HK-2 (cell line): ENCODE measurements around the gene PDLIM1.
"Not testable (repeated sequence)": the region's sequence is repeated elsewhere in the genome, so short reads cannot be mapped to it uniquely, and the experiment has no call there.

ENCODE experiments used
- DNase-seq: peaks from one replicate; pipeline ENCODE4 v3.0.0-alpha.2; 2018; ENCODE audit not compliant: unreplicated experiment

The PDLIM1 gene

DNA sequence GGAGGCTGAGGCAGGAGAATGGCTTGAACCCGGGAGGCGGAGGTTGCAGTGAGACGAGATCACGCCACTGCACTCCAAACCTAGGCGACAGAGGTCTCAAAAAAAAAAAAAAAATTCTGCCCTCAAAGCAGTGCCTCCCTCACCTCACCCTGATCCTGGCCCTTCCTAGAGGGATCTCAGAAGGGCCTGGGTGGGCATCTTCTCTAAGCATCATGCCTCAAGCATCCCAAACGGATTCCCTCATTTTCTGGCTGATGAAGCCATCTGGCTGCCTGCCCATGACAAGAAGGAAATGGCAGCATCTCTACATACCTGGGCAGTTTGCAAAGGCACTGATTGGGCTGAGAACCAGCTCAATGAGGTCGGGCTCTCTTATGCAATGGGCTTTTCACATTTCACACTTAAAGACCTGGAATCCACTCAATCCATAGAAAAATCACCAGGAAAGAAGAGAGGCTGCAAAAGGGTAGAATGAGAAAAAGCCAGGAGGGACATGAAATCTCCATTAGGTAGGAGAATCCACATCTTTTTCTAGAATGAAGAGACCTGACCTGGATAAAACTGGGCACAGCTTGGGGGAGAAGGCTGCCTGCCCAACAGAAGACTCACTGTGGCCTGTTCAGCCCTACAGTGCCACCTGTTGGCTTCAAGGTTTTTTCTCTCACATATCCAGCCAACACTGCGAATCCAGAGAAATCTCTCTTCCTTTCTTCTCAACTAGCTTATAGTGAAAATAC is 48.1 kb downstream of the PDLIM1 start:
- peak; percentile 59 for DNase-seq

DNA sequence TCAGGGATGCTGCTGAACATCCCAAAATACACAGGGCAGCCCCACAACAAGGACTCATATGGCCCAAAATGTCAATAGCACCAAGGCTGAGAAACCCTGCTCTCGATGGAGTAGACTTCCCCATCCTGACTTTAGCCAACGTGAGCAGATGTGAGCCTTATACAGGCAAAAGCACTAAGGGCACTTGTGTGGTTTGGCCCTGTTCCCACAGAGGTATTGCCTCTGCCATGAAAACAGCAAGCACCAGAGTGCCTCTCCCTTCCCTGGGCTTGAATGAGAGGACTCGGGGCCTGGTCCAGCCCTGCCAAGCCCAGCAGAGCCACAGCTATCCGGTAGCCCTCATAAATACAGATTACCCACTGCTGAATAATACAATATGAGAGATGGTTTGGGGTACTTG is 49.3 kb downstream of the PDLIM1 start:
- no peak for DNase-seq

GRCh38 chr10:95240811-95241210 is 50.0 kb downstream of the PDLIM1 start:
- no peak for DNase-seq

DNA sequence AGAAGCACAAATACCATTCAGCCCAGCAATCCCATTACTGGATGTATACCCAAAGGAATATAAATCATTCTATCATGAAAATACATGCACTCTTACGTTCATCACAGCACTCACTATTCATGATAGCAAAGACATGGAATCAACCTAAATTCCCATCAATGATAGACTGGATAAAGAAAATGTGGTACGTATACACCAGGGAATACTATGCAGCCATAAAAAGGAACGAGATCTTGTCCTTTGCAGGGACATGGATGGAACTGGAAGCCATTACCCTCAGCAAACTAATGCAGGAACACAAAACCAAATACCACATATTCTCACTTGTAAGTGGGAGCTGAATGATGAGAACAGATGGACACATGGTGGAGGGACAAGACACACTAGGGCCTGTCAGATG is 50.7 kb downstream of the PDLIM1 start:
- DNase-seq = not testable (repeated sequence)

- DNase-seq = peak; percentile 58
These were observed 53.2 kb downstream of the PDLIM1 start for GRCh38 chr10:95237376-95238170.

- DNase-seq = peak; percentile 51
These were observed 54.5 kb downstream of the PDLIM1 start for GRCh38 chr10:95236068-95236903.

- DNase-seq = no peak
These were observed 55.1 kb downstream of the PDLIM1 start for GRCh38 chr10:95235676-95236067.

DNA sequence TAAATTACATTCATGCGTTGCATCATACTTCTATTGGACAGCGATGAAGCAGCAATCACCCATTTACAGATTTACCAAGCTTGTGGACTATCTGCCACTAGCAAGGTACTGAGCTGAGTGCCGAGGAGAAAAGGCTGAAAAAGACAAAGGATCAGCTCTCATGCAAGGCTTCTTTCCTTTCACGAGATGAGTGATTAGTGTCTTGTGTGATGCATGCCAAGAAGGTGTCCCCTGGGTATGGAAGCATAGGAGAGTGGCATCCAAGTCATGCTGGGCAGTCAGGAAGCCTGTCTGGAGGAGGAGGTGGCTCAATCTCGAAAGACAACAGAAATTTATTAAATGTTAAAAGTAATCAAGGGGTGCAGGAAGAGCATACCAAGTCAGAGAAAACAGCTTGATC is 55.9 kb downstream of the PDLIM1 start:
- DNase-seq = no peak

DNA sequence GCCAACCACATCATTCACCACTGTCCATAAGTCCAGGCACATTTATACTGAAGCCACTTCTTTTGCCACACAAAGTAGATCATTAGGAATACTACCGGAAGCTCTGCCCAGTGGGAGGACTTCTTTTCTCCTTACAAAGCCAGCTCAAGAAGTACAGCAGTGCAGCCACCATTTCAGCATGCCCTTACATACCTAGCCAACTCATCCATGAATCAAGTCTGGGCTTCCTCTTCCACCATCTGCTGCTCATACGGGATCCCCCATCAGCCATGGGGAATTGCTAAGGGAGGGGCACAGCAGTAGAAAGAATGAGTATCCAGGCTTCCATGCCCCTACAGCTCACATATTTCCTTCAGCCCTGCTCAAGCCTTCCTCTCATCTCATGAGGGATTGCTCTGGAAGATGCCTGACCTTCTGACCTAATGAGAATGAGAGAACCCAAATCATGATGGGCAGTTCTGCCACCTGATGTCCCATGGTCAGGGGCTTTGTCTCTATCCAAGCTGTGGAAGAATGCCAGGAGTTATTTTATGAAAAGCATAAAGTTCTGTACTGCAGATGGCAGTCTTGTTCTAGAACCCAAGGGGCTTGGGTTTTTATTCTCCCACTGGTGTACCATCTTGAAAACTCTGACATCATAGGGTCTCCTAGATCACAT is 57.3 kb downstream of the PDLIM1 start:
- no peak for DNase-seq

DNA sequence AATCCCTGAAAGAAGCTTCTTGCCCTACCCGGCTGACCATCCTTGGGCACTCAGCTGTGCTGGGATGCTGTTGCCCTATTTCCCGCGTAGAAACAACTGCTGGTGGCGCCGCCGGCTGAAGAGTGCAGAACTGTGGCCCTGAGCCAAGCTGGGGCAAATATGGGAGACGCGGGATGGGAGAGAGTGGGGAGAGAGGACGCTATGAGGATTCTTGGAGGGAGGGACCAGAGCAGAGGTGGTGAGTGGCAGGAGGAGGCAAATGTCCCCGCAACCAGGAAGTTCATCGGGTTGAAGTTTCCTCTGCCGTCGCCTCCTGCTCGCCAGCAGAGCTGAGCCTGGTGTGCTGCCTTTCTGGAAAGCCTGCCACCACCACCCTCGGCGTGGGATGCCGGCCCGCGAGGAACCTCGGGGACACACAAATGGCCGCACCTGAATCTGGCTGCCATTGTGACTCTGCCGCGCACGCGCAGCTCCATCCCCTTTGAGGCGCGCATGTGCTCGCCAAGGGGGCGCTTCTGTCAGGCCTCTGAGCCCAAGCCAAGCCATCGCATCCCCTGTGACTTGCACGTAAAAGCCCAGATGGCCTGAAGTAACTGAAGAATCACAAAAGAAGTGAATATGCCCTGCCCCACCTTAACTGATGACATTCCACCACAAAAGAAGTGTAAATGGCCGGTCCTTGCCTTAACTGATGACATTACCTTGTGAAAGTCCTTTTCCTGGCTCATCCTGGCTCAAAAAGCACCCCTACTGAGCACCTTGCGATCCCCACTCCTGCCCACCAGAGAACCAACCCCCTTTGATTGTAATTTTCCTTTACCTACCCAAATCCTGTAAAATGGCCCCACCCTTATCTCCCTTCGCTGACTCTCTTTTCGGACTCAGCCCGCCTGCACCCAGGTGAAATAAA is 59.9 kb downstream of the PDLIM1 start:
- DNase-seq = not testable (repeated sequence)

DNA sequence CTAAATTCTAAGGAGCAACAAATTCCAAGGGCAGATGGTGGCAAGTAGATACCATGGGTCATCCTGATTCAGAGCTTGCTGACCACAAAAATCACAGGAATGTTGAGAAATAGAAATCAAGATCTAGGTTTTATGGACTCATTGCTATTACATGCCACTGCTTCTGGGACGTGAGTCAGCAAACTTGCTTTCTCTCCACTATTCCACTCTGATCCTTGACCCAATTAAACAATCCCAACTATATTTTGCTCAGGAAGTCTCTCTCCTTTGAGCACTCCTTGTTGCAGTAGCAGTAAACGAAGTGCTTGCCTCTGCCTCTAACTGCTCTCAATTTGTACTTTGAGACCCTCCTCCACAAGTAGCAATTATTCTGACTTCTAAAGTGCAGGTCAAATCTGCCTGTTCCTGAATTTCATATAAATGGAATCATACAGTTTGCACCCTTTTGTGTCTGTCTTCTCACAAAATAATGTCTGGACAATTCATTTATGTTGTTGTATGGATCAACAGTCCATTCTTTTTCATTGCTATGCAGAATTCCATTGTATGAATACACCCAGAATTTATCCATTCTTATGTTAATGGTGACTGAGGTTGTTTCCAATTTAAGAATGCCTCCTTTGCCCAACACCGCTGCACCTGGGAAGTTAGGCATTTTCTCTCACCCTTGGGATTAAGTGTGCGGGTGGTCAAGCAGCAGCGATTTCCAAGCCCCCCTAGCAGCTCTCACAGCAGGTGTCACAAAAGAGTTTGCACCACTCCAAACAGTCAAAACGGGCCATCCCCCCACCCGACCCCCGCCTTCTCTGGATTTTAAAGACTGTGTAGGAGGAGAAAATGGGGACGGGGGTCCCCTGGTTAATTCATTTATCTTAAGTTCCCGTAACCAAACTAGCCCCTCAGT is 60.8 kb downstream of the PDLIM1 start:
- no peak for DNase-seq

DNA sequence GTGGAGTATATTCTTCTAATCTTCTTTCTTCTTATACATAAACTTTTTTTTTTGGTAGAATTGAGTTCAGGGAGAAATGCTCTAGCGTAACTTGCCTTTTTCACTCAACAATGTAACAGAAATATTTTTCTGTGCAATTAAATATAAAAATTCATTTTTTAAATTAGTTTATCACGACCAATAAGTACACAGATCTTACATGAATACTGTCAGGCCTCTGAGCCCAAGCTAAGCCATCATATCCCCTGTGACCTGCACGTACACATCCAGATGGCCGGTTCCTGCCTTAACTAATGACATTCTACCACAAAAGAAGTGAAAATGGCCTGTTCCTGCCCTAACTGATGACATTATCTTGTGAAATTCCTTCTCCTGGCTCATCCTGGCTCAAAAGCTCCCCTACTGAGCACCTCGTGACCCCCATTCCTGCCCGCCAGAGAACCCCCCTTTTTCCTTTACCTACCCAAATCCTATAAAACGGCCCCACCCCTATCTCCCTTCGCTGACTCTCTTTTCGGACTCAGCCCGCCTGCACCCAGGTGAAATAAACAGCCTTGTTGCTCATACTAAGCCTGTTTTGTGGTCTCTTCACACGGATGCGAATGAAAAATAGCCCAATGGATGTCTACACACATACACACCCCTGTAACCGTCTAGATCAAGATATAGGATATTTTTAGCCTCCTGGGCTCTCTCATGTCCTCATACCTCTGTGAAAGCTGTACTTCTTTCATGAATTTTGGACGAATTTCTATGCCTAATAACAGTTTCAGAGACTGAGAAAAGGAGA is 61.7 kb downstream of the PDLIM1 start:
- peak; percentile 63 for DNase-seq

DNA sequence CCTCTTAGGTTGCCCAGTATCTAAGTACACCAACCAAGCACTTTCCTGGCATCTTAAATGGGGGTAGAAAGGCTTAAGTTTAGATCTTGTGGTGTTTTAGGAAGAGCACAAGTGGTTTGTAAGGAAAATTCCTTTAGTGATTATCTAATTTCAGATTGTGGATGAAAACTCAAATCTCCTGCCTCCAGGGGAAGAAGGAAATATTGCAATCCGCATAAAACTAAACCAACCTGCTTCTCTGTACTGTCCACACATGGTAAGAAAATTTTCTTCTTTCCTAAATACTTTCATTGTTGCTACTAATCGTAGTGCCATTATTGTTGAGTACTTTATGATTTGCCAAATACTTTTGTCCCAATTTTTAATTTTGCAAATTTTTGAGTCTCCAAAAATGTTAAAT is 65.7 kb downstream of the PDLIM1 start:
- DNase-seq = no peak

GRCh38 chr10:95221124-95221523 is 69.7 kb downstream of the PDLIM1 start:
- no peak for DNase-seq

DNA sequence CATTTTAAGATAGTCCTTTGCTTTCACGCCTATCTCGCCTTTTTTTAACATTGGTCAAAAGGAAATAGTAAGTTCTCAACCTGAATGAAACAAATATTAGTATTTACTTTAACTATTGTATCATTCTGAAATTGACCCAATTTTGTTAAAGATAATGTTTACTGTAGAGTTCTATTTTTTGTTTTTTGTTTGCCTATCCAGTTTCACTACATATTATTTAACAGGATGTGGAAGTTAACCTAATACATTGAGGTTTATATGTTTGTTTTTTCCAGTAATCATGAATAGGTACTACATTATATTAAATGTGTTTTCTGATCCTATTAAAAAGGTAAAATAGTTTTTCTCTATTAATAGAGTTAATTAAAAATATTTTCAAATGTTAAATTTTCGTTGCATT is 70.3 kb downstream of the PDLIM1 start:
- DNase-seq = no peak

DNA sequence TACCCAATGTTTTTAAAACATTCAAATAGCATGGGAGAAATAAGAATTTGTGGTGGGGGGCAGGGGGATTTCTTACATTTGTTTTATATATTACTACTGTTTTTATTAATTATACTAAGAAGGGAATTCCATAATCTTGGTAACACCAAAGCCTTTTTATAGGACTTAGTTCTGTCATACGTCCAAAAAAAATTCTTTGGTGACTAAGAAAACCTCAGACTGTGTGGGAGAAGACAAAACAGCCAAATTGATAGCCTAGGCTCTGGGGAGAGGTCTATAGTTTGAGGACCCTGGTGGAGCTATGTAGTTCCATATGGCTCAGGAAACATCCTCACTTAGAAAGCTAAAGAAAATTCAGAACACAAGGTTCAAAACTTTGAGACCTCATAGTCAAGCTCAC is 73.3 kb downstream of the PDLIM1 start:
- DNase-seq = no peak

DNA sequence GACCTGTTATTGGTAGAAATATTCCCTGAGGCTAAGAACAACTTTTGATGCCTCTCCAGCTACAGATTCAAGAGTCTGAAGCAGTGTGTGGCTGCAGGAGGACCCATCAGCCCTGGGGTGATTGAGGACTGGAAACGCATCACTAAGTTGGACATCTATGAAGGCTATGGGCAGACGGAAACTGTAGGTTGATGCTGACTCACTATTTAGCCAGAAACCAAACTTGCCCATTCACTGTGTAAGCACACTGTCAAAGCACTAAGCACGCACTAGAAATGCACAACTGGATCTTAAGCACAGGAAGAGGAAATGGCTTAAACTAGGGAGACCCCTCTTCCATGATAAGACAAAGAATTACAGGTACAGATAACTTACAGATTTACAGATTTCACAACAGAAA is 76.0 kb downstream of the PDLIM1 start:
- DNase-seq = peak; percentile 61

DNA sequence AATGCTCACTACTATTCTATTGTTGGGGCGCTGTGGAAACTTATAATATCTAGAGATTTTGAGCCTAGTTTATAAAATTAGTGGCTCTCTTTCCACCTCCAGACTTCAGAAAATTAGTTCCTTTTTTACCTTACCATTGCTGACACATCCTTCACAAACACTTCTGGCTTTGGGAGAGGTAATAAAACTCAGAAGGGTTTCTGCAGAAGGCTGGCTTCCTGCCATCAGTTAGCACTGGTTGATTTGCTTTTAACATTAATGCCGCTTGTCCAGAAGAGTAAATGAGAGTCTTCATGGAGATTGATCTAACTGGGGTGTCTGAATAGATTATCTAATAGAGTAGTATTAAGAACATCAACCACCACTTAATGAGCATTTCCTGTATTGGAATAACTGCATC is 76.4 kb downstream of the PDLIM1 start:
- no peak for DNase-seq
